GM18526 (cell line): ENCODE measurements around the gene NR4A3.

ENCODE experiments used
- POLR2A ChIP-seq: IDR thresholded peaks from 3 replicates; pipeline ENCODE4 v1.6.1; 2011; ENCODE audit not compliant: insufficient read length; ENCODE audit errors: extremely low read depth

Gene NR4A3

DNA sequence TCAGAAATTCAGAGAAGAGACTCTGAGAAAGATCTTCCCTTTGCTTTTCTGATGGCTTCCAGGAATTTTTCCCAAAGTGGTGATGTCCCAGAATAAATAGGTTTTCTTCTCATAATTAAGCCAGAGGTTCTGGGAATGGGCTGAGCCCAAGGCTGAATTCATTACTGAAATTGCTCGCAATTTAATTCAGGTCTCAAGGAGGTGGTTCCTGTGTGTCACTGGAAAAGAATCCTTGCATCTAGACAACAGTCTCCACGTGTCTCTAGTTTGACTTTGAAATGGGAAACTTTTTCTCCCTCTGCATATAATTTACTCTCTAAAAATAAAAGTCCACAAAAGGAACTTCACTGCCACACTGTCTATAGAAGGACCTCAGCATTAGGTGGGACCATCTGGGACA, 57.0 kb downstream of the NR4A3 start:
- TF ChIP-seq POLR2A, result no peak

DNA sequence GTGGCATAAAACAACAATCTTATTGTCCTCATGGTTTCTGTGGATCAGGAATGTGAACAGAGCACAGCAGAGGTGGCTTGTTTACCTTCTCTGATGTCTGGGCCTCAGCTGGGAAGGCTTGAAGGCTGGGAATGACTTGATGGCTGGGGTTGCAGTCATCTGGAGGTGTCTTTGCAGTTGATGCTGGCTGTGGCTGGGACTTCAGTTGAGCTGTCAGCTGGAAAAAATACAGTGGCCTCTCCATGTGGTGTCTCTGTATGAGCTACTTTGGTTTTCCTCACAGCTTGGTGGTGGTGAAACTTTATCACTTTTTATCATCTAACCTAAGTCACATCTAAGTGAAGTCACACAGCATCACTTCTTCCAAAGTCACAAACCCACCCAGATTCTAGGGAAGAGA, 60.1 kb downstream of the NR4A3 start:
- no peak for TF ChIP-seq POLR2A

DNA sequence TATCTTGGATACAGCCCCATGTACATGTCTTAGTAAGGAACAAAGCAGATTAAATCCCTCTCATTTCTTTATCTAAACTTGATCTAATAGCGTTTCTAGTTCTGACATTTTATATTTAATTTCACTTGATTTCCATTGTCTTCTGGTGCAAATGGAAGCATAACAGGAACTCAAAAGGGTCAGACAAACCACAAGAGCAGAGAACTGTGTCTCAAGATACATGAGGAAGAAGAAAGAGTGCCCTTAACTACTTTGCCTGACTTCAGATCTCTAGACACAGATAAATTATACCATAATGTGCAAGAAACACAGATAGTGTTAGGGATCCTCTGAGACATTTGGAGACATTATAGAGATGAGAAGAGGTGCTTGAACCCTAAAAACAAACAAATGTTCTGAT, 64.1 kb downstream of the NR4A3 start:
- no peak for TF ChIP-seq POLR2A

DNA sequence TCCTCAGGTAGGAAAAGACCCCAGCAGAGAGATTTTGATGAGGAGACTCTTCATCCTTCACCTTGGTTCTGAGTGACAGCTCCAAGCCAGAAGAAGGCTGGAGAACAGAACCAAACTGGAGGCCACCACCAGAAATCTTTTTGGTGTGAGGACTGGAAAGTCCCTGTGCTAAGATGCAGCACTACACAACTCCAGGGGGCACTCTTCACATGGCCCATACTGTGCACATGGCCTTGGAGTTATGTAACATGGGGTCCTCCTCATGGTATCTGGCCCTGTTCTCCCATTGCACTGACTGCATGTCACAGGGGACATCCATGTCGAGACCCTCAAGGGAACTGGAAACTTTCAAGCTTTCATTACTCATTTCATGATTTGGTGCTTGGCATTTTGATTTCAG, 67.4 kb downstream of the NR4A3 start:
- no peak for TF ChIP-seq POLR2A

DNA sequence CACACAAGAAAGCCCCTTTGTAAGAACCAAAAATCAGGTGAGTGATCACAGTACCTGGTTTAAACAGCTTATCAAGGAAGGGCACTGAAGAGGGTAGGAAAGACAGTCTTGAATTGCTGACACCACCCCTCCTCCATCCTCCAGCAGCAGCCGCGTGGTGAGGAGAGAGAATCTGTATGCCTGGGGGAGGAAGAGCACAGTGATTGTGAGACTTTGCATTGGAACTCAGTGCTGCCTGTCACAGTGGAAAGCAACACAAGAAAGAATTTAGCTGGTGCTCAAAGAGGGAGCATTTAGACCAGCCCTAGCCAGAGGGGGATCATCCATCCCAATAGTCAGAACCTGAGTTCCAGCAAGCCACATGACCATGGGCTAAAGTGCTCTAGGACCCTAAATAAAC, 73.1 kb downstream of the NR4A3 start:
- no peak for TF ChIP-seq POLR2A

DNA sequence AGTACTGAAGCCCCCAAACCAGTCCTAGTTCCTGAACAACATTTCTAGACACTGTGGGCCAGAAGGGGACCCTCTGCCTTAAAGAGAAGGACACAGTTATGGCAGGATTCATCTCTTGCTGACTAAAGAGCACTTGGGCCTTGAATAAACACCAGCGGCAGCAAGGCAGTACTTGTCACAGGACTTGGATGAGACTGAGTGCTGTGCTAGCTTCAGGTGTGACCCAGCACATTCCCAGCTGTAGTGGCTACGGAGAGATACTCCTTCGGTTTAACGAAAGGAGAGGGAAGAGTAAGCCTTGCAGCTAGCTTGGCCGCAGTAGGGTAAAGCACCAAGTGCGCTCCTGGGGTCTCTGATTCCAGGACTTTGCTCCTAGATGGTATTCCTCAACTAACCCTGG, 73.8 kb downstream of the NR4A3 start:
- TF ChIP-seq POLR2A, result no peak

DNA sequence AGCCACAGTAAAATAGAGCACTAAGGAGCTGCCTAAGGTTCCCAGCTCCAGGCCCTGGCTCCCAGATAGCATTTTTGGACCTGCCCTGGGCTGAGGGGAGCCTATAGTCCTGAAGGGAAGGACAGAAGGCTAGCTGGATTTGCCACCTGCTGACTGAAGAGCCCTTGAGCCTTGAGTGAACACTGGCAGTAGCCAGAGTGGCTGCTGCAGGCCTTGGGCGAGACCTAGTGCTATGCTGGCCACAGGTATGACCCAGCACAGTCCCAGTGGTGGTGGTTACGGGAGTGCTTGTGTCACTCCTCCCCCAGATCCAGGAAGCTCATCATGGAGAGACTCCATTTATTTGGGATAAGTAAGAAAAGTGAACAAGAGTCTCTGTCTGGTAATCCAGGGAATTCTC, 74.4 kb downstream of the NR4A3 start:
- TF ChIP-seq POLR2A, result no peak

DNA sequence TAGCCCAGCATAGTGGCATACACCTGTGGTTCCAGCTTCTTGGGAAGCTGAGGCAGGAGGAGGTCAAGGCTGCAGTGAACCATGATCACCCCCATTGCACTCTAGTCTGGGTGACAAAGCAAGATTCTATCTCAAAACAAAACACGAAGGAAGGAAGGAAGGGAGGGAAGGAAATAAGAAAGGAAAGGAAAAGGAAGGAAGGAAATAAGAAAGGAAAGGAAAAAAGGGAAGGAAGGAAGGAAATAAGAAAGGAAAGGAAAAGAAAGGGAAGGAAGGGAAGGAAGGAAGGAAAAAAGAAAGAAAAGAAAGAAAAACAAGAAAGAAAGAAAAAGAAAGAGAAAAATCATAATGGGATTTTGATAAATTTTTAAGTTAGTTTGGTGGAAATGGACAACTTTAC, 81.7 kb downstream of the NR4A3 start:
- TF ChIP-seq POLR2A, result no peak

DNA sequence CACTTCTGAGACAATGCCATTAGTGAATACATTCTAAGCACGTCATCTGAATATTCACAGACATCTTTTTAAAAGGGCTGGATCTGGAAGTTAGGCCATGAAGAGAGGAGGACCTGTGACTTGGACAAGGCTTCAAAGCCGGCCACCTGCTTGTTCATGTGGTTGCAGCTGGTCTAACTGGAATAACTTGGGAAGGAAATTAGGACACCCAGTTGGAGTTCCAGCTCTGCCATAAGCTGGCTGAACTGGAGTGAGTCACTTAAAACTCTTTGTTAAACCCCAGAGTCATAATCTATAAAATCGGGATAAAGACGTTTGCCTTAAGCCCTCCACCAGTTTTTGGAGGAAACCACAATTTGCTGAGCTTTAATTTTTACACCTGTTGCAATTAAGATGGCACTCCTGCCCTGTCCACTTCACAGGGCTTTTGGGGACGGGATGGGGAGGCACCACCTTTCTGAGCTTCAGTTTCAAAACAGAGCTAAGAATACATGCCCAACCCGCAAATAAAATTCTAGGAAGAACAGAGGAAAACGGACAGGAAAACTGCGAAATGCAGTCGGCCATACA, 84.2 kb downstream of the NR4A3 start:
- no peak for TF ChIP-seq POLR2A

DNA sequence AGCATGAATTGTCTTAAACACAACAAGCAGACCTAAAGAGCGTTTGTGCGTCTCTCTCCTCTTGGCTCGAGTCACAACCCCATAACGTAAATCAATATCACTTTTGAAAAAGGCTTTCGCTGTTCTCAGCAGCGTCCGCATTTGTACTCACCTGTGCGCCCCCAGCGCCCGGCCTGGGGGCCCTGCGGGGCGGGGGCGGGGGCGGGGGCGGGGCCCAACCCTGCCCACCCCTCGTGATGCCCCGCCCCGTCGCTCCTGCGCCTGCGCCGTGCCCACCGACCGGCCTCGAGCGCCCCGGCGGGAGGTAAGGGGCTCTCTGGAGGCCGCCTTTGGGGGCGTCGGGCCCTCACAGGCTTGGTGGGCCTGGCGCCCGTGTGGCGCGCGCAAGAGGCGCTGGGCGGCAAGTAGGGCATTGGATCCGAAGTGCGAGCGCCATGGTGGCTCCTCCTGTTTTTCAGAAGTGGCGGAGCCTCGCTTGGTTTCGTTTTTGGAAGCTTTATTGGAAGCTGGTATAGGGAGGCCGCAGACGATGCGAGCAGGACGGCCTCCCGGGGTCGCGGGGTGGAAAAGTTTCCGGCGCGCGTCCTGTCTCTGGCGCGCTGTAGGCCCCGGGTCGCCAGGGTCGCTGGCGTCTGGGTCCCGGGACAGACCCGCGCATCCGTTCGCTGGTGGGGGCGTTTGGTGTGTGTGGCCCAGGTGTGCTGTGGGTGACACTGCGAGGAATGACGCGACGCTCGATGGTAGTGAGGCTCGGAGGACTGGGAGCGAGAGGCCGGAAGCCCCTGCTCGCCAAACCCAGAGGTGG, 84.9 kb downstream of the NR4A3 start, which contains the start of gene STX17:
TSS of gene STX17 (plus strand) at position 252 of the 805 bp plus-strand sequence. CDS start 8,586 bp downstream, outside the sequence.
- peak; percentile 71 for TF ChIP-seq POLR2A

DNA sequence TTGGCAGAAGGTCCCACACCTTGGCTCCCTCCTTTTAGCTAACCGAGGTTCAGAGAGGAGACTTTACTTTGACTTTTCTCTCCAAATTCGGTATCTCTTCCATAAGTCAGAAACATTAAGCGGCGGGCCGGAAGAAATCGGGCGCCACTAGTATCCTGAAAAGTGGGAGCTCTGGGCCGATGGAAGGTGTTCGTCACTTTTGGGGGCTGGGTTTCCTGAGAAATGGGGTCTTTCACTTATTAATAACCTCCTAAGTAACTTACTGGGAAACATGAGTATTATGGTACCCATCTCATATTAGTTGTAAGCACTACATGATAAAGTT, 85.5 kb downstream of the NR4A3 start:
- TF ChIP-seq POLR2A, result no peak

DNA sequence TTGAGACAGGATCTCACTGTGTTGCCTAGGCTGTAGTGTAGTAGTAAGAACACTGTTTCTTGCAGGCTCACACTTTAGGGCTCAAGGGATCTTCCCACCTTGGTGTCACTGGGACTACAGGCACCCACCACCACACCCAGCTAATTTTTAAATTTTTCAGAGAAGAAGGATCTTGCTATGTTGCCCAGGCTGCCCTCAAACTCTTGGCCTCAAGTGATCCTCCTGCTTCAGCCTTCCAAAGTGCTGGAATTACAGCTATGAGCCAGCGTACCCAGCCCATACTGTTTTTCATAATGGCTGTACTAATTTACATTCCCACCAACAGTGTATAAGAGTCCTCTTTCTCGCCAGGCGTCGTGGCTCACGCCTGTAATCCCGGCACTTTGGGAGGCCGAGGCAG, 89.9 kb downstream of the NR4A3 start:
- TF ChIP-seq POLR2A, result no peak
